ENCODE data around the gene GSG1L.

- TF ChIP-seq CTCF (IDR thresholded peaks at IDR 0.05 in 2 of 3, conservative IDR thresholded peaks at IDR 0.05 in 1 of 3; ENCODE audit: insufficient read depth in 2 of 3, low read depth in 1 of 3, low read length in 3 of 3), result no peak
- TF ChIP-seq ZNF354B (CRISPR knock-in tag; IDR thresholded peaks at IDR 0.05), result no peak
- no peak for TF ChIP-seq LARP7 (IDR thresholded peaks at IDR 0.05)
- TF ChIP-seq CREM (IDR thresholded peaks at IDR 0.05; ENCODE audit: low read depth), result no peak
- TF ChIP-seq SIN3A (IDR thresholded peaks at IDR 0.05; ENCODE audit: borderline replicate concordance in 2 of 2, control insufficient read depth in 1 of 2, low read depth in 2 of 2, low read length in 2 of 2), result no peak
Measured at GRCh38 chr16:28019218-28019617, 44.3 kb downstream of the GSG1L start.

Measured in K562 (cell line).